Measurements from ENCODE around the gene BRME1.

DNA sequence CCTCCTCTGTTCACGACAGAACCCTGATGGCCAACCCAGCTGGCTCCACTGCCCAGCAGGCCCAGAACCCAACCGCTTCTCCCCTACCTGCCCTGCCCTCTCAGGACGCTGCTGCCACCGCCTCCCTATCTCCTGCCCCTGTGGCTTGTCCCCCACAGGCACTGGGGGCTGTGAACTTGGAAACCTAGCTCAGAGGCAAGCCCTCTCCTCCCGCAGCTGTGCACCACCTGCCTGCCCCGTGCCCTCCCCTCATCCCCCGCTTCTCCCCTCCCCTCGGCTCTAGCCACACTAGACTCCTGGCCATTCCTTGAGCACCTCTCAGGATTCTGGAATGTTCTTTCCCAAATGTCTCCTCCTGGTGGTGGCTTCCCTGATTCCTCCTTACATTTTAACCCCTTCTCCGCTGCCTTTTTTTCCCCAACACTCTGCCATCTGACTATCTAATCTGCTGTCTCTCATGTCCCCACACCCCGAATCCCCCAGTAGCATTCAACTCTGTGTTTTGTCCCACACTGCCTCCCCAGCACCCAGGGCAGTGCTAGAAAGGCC is 22.3 kb downstream of the BRME1 start:
- TF ChIP-seq CTCF (IDR thresholded peaks at IDR 0.05) (no peak), POLR2A (IDR thresholded peaks at IDR 0.05; ENCODE audit: low read length) (no peak), MYC (IDR thresholded peaks at IDR 0.05; ENCODE audit: borderline replicate concordance, low read length) (no peak), RCOR1 (IDR thresholded peaks at IDR 0.05; ENCODE audit: low read depth, low read length) (no peak)
- TF ChIP-seq, protein P1, sequence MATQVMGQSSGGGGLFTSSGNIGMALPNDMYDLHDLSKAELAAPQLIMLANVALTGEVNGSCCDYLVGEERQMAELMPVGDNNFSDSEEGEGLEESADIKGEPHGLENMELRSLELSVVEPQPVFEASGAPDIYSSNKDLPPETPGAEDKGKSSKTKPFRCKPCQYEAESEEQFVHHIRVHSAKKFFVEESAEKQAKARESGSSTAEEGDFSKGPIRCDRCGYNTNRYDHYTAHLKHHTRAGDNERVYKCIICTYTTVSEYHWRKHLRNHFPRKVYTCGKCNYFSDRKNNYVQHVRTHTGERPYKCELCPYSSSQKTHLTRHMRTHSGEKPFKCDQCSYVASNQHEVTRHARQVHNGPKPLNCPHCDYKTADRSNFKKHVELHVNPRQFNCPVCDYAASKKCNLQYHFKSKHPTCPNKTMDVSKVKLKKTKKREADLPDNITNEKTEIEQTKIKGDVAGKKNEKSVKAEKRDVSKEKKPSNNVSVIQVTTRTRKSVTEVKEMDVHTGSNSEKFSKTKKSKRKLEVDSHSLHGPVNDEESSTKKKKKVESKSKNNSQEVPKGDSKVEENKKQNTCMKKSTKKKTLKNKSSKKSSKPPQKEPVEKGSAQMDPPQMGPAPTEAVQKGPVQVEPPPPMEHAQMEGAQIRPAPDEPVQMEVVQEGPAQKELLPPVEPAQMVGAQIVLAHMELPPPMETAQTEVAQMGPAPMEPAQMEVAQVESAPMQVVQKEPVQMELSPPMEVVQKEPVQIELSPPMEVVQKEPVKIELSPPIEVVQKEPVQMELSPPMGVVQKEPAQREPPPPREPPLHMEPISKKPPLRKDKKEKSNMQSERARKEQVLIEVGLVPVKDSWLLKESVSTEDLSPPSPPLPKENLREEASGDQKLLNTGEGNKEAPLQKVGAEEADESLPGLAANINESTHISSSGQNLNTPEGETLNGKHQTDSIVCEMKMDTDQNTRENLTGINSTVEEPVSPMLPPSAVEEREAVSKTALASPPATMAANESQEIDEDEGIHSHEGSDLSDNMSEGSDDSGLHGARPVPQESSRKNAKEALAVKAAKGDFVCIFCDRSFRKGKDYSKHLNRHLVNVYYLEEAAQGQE (IDR thresholded peaks at IDR 0.05) = no peak

Data from A549 (cell line).